ENCODE measurements around the gene GARS1.
"Not testable (repeated sequence)": the region's sequence is repeated elsewhere in the genome, so short reads cannot be mapped to it uniquely, and the experiment has no call there.

The GARS1 gene

DNA sequence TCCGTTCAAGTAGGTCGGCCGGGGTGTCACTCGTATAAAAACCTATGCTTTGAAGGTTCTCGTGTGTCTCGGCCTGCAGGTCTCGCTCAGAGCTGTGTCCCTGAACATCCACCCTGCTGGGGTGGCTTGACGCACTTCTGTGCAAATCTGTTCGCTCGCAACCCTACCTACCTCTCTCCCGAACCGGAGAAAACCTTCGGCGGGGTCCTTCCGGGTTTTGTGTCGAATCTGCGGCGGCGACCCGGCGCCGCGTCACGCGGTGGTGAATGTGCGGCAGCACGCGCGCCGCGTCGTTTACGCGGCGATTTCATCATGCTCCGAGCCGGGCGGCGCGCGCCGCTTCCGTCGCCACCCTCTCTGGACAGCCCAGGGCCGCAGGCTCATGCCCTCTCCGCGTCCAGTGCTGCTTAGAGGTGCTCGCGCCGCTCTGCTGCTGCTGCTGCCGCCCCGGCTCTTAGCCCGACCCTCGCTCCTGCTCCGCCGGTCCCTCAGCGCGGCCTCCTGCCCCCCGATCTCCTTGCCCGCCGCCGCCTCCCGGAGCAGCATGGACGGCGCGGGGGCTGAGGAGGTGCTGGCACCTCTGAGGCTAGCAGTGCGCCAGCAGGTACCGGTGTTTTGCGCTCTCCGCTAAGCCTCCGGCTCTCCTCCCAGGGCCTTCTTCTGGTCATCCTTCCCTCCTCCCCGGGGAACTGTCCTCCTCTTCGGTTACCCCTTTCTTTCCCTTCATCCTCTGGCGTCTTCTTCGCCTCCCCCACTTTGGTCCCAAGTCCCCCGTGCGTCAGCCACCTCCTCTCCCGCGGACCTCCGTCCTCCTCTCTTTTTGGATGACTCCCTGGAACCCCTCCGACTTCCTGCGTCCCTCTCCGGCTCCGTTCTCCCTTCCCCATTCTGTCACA is at the start of gene GARS1:
Gene GARS1 (plus strand): TSS at position 339 of the 896 bp plus-strand sequence. CDS start 44 bp downstream, at position 383.
- peak; percentile 92 for DNase-seq (ENCODE audit: low spot score)

DNA sequence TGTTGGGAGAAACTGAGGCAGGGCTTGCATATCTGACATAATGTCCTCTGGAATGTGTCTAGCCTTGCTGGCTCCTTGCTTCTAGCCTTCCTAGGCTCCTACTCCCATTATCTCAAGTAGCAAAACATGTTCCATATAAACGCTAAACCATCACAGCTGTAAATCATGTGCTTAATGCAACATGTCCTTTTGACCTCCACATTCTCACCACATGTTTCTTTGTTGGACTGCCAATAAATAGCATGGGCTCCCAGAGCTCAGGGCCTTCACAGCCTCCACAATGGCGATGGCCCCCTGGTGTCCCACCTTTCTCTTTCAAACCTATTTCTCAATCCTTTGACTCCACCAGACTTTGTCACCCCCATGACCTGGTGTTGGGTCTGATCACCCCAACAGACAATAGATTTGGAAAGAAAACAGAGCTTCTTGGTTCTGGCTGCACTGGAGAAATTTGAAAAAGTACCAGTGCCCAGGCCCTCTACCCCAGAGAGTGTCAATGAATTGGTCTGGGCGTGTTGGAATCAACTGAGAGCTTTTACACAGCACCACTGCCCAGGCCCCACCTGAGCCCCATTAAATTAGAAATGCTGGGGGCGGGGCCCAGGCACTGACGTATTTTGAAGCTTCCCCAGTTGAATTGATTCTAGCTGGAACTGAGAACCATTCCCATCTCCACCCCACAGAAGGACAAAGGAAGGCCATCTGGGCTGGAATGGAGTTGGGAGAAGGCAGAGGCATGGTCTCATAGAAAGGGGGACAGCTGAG is 48.7 kb upstream of the GARS1 start:
- DNase-seq (ENCODE audit: low spot score): no peak

DNA sequence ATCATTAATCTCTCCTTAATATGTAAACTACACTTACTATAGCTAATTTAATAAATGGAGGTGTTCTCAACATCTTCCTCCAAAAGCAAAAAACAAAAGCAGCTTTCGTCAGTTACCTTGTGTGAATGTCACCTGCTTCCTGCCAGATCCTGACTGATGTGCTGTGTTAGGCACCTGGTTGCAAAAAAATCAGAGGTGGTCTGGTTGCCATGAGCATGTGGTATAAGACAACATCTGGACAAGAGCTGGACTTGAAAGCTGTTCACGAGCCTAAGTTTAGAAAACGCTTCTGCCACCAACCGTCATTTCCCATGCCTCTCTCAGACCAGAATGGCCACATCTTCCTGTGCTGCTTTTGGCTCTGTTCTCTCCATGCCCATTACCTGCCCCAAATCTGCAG is 48.1 kb upstream of the GARS1 start:
- no peak for DNase-seq (ENCODE audit: low spot score)

DNA sequence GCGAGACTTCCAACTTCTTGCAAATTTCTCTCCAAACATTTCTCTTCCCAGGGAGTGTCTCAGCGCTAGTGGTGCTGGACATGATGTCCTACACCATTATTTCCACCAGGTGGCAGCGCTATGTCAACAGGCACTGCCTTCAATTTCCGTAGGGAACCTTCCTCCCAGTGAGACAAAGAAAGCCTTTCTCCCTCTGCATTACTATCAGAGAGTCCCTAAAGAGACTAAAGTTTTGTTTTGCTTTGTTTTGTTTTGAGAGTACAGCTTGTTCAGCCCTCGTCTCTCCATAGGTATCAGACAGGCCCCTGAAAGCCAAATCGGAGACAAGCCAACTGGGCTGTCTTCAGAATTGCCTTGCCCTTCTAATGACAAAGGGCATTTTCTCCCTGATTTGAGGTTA is 45.8 kb upstream of the GARS1 start:
- peak; percentile 77 for DNase-seq (ENCODE audit: low spot score)

DNA sequence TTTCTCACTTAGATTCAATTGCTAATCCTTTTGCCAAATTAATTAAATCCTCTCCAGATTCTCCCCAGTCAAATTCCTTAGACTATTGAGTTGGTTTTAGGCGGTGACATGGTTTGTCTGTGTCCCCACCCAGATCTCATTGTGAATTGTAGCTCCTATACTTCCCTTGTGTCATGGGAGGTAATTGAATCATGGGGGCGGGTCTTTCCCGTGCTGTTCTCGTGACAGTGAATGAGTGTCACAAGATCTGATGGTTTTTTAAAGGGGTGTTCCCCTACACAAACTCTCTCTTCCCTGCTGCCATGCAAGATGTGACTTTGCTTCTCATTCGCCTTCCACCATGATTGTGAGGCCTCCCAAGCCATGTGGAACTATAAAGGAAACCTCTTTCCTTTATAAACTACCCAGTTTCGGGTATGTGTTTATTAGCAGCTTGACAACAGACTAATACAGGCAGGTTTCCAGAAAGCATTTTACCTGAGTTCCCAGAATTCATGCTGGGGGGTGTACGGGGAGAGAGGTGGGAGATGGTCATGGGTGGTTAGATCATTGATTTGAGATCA is 44.7 kb upstream of the GARS1 start:
- peak; percentile 33 for DNase-seq (ENCODE audit: low spot score)

GRCh38 chr7:30552330-30552729 is 42.3 kb upstream of the GARS1 start:
- no peak for DNase-seq (ENCODE audit: low spot score)

DNA sequence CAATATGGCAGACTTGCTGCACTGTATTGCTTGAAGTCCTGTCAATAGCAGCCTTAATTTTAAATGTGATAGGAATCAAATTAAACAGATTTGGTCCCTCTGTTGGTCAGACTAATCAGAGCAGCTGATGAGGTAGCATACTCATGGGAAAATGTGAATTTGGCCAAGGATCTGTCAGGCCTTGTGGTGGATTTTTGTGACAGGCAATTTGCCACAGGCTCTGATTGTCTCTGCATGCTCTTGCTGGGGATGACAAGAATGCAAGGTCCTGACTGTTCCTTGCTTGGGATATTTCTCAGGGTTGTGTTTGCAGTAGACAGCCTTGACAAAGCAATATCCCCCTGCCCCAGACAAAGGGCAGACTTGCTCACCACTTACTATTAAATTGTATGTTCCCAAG is 41.5 kb upstream of the GARS1 start:
- DNase-seq (ENCODE audit: low spot score): no peak

- no peak for DNase-seq (ENCODE audit: low spot score)
Observed at GRCh38 chr7:30553546-30553945, 41.1 kb upstream of the GARS1 start.

DNA sequence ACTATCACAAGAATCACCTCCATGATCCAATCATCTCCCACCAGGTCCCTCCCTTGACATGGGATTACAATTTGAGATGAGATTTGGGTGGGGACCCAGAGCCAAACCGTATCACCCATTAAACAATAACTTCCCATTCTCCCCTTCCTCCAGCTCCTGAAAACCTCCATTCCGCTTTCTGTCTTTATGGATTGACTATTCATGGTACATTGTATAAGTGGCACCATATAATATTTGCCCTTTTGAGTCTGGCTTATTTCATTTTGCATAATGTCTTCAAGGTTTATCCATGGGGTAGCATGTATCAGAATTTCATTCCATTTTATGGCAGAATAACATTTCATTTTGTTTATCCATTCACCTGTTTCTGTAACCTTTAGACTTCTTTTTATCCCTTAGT is 39.2 kb upstream of the GARS1 start:
- no peak for DNase-seq (ENCODE audit: low spot score)

DNA sequence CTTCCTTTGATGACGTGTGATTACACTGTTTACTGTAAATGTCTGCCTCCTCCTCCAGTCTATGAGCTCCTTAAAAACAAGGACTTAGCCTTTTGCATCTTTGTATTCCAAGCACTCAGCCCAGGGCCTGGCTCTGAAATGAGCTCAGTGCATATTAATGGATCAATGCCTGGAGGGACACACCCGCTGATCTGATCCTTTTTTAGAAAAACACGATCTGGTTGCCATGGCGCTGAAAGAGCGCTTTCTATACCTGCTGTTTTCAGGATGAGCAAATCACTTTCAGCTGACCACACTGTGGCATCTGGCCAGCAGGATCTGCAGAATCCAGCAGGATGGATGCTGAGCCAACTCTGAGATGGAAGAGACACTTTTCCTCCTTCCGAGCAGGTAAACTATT is 37.8 kb upstream of the GARS1 start:
- DNase-seq (ENCODE audit: low spot score): peak; percentile 48

GRCh38 chr7:30557245-30557644 is 37.4 kb upstream of the GARS1 start:
- DNase-seq (ENCODE audit: low spot score): no peak

- no peak for DNase-seq (ENCODE audit: low spot score)
Observed at GRCh38 chr7:30559611-30560010, 35.1 kb upstream of the GARS1 start.

GRCh38 chr7:30561389-30561788 is 33.3 kb upstream of the GARS1 start:
- DNase-seq (ENCODE audit: low spot score): no peak

- peak; percentile 80 for DNase-seq (ENCODE audit: low spot score)
Observed at GRCh38 chr7:30562498-30562897, 32.2 kb upstream of the GARS1 start.

GRCh38 chr7:30562909-30563308 is 31.8 kb upstream of the GARS1 start:
- no peak for DNase-seq (ENCODE audit: low spot score)

DNA sequence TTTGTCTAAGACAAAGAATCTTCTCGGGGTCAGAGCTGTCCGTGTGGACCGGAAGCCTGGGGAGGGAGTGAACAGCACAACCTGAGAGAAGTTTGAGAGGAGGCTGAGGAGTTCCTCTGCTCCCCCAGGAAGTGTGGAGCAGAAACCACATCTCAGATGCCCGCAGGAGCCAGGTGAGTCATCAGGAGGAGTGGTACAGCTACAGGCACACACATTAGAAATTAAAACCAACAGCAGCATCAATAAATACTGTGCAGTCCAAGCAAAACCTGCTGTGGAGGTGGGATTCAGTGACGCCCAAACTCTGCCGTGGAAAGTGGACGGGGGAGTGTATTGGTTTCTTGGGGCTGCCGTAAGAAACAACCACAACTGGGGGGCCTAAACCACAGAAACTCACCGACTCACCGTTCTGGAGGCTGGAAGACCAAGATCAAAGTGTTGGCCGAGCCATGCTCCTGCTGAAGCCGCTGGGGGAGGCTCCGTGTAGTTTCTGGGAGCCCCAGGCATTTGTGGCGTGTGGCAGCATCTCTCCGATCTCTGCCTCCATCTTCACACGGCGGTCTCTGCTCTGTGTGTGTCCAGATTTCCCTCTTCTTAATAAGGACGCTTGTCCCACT is 31.2 kb upstream of the GARS1 start:
- peak; percentile 79 for DNase-seq (ENCODE audit: low spot score)

- DNase-seq (ENCODE audit: low spot score): peak; percentile 86
Observed at GRCh38 chr7:30564243-30564892, 30.3 kb upstream of the GARS1 start.

GRCh38 chr7:30566596-30566995 is 28.1 kb upstream of the GARS1 start:
- peak; percentile 79 for DNase-seq (ENCODE audit: low spot score)

DNA sequence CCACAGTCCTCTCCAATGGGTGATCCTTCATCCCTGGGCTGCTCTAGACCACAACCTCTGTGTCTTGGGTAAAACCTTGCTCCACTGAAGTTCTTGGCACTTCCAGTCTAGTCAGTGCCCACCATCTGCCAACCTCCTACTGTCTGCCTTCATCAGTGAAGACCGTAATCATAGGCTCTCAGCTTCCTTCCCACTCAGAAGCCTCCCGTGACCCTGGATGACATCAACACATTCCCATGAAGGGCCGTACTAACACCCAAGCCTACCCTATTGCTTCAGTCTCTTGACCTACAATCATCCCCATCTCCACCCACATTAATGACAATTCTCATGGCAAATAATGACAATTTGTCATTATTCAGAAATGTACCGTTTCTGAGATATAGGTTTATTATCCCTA is 27.6 kb upstream of the GARS1 start:
- no peak for DNase-seq (ENCODE audit: low spot score)

DNA sequence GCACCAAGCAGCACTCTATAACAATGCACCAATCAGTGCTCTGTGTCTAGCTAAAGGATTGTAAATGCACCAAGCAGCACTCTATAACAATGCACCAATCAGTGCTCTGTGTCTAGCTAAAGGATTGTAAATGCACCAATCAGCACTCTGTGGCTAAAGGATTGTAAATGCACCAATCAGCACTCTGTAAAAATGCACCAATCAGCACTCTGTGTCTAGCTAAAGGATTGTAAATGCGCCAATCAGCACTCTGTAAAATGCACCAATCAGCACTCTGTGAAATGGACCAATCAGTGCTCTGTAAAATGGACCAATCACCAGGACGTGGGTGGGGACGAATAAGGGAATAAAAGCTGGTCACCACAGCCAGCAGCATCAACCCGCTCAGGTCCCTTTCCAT is 24.4 kb upstream of the GARS1 start:
- DNase-seq (ENCODE audit: low spot score): not testable (repeated sequence)

DNA sequence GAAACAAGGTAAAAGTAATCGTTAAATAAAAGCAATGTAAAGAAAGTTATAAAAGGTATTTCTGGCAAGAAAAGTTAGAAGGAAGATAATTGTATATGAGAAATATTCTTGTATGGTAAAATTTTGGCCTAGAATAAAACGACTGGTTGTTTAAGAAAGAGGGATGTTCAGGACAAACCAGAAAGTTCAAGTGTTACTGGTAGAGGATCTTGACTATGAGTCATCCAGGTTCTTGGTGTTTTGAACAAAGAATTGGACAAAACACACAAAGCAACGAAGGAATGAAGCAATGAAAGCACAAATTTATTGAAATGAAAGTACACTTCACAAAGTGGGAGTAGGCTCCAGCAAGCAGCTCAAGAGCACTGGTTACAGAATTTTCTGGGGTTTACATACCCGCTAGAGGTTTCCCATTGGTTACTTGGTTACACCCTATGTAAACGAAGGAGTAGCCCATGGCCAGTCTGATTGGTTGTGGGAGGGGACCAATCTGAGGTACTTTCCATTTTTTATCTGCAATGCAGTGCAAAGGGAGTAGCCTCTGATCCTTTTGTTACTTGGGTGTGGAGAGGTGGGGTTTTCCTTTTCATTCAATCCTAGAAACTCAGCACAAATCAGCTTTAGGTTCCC is 22.4 kb upstream of the GARS1 start:
- no peak for DNase-seq (ENCODE audit: low spot score)
